Activated T-cell treated with anti-CD3 and anti-CD28 coated beads, Interleukin-2, amount 50 U/mL, for 72 hours (primary cell): ENCODE results near the gene SRRM4. TPM values are rescaled to one million over a fixed set of nuclear protein-coding genes. Genes with fewer than 3 reads are reported as not detected.

ENCODE experiments used
- ATAC-seq, 2 donors: fragments of 150-1000 bp; cut with Tn5 transposase; replicated peaks in 1 of 2; 2 replicates each; pipeline ENCODE4 v1.10.0; 2021; ENCODE audit warnings: moderate library complexity in 2 of 2, mild to moderate bottlenecking in 1 of 2
- DNase-seq, 2 donors: peaks; one replicate each; pipeline ENCODE4 v3.0.0; 2021 to 2022; ENCODE audit warnings: mixed read lengths in 1 of 2
- H3K27ac Mint-ChIP-seq: one replicate; pipeline ENCODE4 v1.8.0; 2022; ENCODE audit warnings: mild to moderate bottlenecking, moderate library complexity, mixed read lengths
- H3K27me3 Mint-ChIP-seq: one replicate; pipeline ENCODE4 v1.8.0; 2022; ENCODE audit warnings: low read depth, mixed read lengths
- H3K36me3 Mint-ChIP-seq, 2 donors: one replicate each; pipeline ENCODE4 v1.8.0; 2022; ENCODE audit warnings: mixed read lengths in 2 of 2, mild to moderate bottlenecking in 1 of 2; ENCODE audit not compliant: insufficient read depth in 2 of 2
- H3K4me1 Mint-ChIP-seq: one replicate; pipeline ENCODE4 v1.8.0; 2022; ENCODE audit warnings: low read depth, mixed read lengths
- H3K4me3 Mint-ChIP-seq, 2 donors: one replicate each; pipeline ENCODE4 v1.8.0; 2022; ENCODE audit warnings: mild to moderate bottlenecking in 2 of 2, mixed read lengths in 2 of 2, moderate library complexity in 2 of 2
- H3K9me3 Mint-ChIP-seq, 2 donors: one replicate each; pipeline ENCODE4 v1.8.0; 2022; ENCODE audit warnings: mixed read lengths in 2 of 2
- total RNA-seq, 2 donors: library from RNA; stranded (reverse); gene quantifications; one replicate each; pipeline ENCODE4 v1.2.3, GENCODE V29; 2022

The SRRM4 gene
- total RNA-seq, result not detected

- DNase-seq (no peak), ATAC-seq (no peak)
- H3K27ac Mint-ChIP-seq, result no peak within 1 kb of the TSS
- peaks cover 0 to 3% of the 10 kb centered on the region in 2 donors for H3K9me3 Mint-ChIP-seq
- peaks cover 23% of the 10 kb centered on the region for H3K27me3 Mint-ChIP-seq
- no peak within 1 kb of the TSS for H3K4me3 Mint-ChIP-seq
- no peaks in the 10 kb centered on the region for H3K4me1 Mint-ChIP-seq
- peaks cover 0 to 2% of the 10 kb centered on the region in 2 donors for H3K36me3 Mint-ChIP-seq
These were observed at the start of gene SRRM4 for GRCh38 chr12:118981285-118982211. Gene SRRM4, plus strand, starts transcription at chr12:118981541. Its CDS starts 342 bp downstream, at chr12:118981883.

- no peak overlapping the region for H3K27ac Mint-ChIP-seq
- ATAC-seq (no peak), DNase-seq (no peak)
- H3K4me3 Mint-ChIP-seq, result no peak overlapping the region
- H3K27me3 Mint-ChIP-seq, result no peaks in the 10 kb centered on the region
- peaks cover 2 to 3% of the 10 kb centered on the region in 2 donors for H3K9me3 Mint-ChIP-seq
- no peaks in the 10 kb centered on the region for H3K36me3 Mint-ChIP-seq
- no peaks in the 10 kb centered on the region for H3K4me1 Mint-ChIP-seq
These were observed 35.1 kb upstream of the SRRM4 start for GRCh38 chr12:118946256-118946655.

GRCh38 chr12:118958520-118958919 lies 22.8 kb upstream of the SRRM4 start:
- H3K4me3 Mint-ChIP-seq, result no peak overlapping the region
- no peaks in the 10 kb centered on the region for H3K36me3 Mint-ChIP-seq
- H3K9me3 Mint-ChIP-seq, result peaks cover 8% of the 10 kb centered on the region in 2 donors
- H3K4me1 Mint-ChIP-seq, result no peaks in the 10 kb centered on the region
- no peaks in the 10 kb centered on the region for H3K27me3 Mint-ChIP-seq
- ATAC-seq (no peak), DNase-seq (no peak)
- H3K27ac Mint-ChIP-seq, result no peak overlapping the region

- ATAC-seq (no peak), DNase-seq (no peak)
- Mint-ChIP-seq H3K36me3 (no peaks in the 10 kb centered on the region), H3K27me3 (no peaks in the 10 kb centered on the region), H3K27ac (no peak overlapping the region), H3K4me1 (no peaks in the 10 kb centered on the region), H3K9me3 (peaks cover 8 to 9% of the 10 kb centered on the region in 2 donors), H3K4me3 (no peak overlapping the region)
These were observed 22.0 kb upstream of the SRRM4 start for GRCh38 chr12:118959348-118959747.

GRCh38 chr12:118959985-118960560 lies 21.3 kb upstream of the SRRM4 start:
- no peak overlapping the region for H3K27ac Mint-ChIP-seq
- no peak for ATAC-seq
- no peaks in the 10 kb centered on the region for H3K27me3 Mint-ChIP-seq
- peaks cover 6 to 10% of the 10 kb centered on the region in 2 donors for H3K9me3 Mint-ChIP-seq
- no peak for DNase-seq
- no peak overlapping the region for H3K4me3 Mint-ChIP-seq
- H3K36me3 Mint-ChIP-seq, result no peaks in the 10 kb centered on the region
- H3K4me1 Mint-ChIP-seq, result no peaks in the 10 kb centered on the region

GRCh38 chr12:118960865-118961264 lies 20.5 kb upstream of the SRRM4 start:
- Mint-ChIP-seq H3K36me3 (no peaks in the 10 kb centered on the region), H3K4me3 (no peak overlapping the region), H3K4me1 (no peaks in the 10 kb centered on the region), H3K27me3 (no peaks in the 10 kb centered on the region), H3K27ac (no peak overlapping the region), H3K9me3 (peaks cover 6 to 9% of the 10 kb centered on the region in 2 donors)
- ATAC-seq, result no peak
- DNase-seq, result no peak

GRCh38 chr12:118964988-118965387 lies 16.4 kb upstream of the SRRM4 start:
- no peak overlapping the region for H3K4me3 Mint-ChIP-seq
- H3K27me3 Mint-ChIP-seq, result no peaks in the 10 kb centered on the region
- H3K4me1 Mint-ChIP-seq, result no peaks in the 10 kb centered on the region
- H3K9me3 Mint-ChIP-seq, result peaks cover 16 to 21% of the 10 kb centered on the region in 2 donors
- no peak for DNase-seq
- no peak for ATAC-seq
- no peak overlapping the region for H3K27ac Mint-ChIP-seq
- no peaks in the 10 kb centered on the region for H3K36me3 Mint-ChIP-seq

GRCh38 chr12:118970856-118971255 lies 10.5 kb upstream of the SRRM4 start:
- H3K36me3 Mint-ChIP-seq, result no peaks in the 10 kb centered on the region
- no peaks in the 10 kb centered on the region for H3K27me3 Mint-ChIP-seq

GRCh38 chr12:118972982-118973381 lies 8.4 kb upstream of the SRRM4 start:
- Mint-ChIP-seq H3K36me3 (no peaks in the 10 kb centered on the region), H3K4me3 (no peak overlapping the region), H3K27me3 (no peaks in the 10 kb centered on the region), H3K4me1 (no peaks in the 10 kb centered on the region), H3K9me3 (peaks cover 5% of the 10 kb centered on the region in 2 donors), H3K27ac (no peak overlapping the region)
- no peak for ATAC-seq
- DNase-seq, result no peak

More at GRCh38 chr12:118970856-118971255, 10.5 kb upstream of the SRRM4 start:
- Mint-ChIP-seq H3K4me1 (no peaks in the 10 kb centered on the region), H3K4me3 (no peak overlapping the region), H3K9me3 (peaks cover 10 to 12% of the 10 kb centered on the region in 2 donors), H3K27ac (no peak overlapping the region)
- ATAC-seq (no peak), DNase-seq (no peak)

- Mint-ChIP-seq H3K4me1 (no peaks in the 10 kb centered on the region), H3K36me3 (peaks cover 0 to 2% of the 10 kb centered on the region in 2 donors), H3K27ac (no peak overlapping the region), H3K4me3 (no peak overlapping the region), H3K9me3 (peaks cover 2 to 3% of the 10 kb centered on the region in 2 donors), H3K27me3 (peaks cover 23% of the 10 kb centered on the region)
- DNase-seq, result peak; percentile 21 to 35
- ATAC-seq, result no peak
These were observed 1.5 kb upstream of the SRRM4 start for GRCh38 chr12:118979763-118980406.

GRCh38 chr12:118980407-118981014 lies 830 bp upstream of the SRRM4 start:
- Mint-ChIP-seq H3K36me3 (peaks cover 0 to 2% of the 10 kb centered on the region in 2 donors), H3K27ac (no peak overlapping the region), H3K27me3 (peaks cover 23% of the 10 kb centered on the region), H3K4me3 (no peak overlapping the region), H3K9me3 (peaks cover 2 to 3% of the 10 kb centered on the region in 2 donors), H3K4me1 (no peaks in the 10 kb centered on the region)
- no peak for DNase-seq
- ATAC-seq, result no peak

- Mint-ChIP-seq H3K36me3 (peaks cover 0 to 2% of the 10 kb centered on the region in 2 donors), H3K4me1 (no peaks in the 10 kb centered on the region)
These were observed 961 bp downstream of the SRRM4 start for GRCh38 chr12:118982302-118982701.

More at GRCh38 chr12:118982302-118982701, 961 bp downstream of the SRRM4 start:
- Mint-ChIP-seq H3K9me3 (peaks cover 0 to 3% of the 10 kb centered on the region in 2 donors), H3K27ac (no peak overlapping the region), H3K27me3 (peaks cover 23% of the 10 kb centered on the region), H3K4me3 (no peak overlapping the region)
- no peak for ATAC-seq
- no peak for DNase-seq
